Measurements from ENCODE around the gene TBXT. TPM values are rescaled to one million over a fixed set of nuclear protein-coding genes. Genes with fewer than 3 reads are reported as not detected.
"Not testable (repeated sequence)": the region's sequence is repeated elsewhere in the genome, so short reads cannot be mapped to it uniquely, and the experiment has no call there.

Gene TBXT
- polyA plus RNA-seq, 1 donor from 2014 or later, result not detected

- H3K27me3 Mint-ChIP-seq, result peaks cover 38% of the 10 kb centered on the region
- H3K4me3 Mint-ChIP-seq, result no peak overlapping the region
- H3K36me3 Mint-ChIP-seq, result peaks cover 2% of the 10 kb centered on the region
- H3K9me3 Mint-ChIP-seq, result no peaks in the 10 kb centered on the region
- H3K4me1 Mint-ChIP-seq, result peaks cover 0 to 9% (median 2%) of the 10 kb centered on the region in 3 donors
- no peak overlapping the region for H3K27ac Mint-ChIP-seq
Measured at GRCh38 chr6:166162599-166163342, 4.9 kb downstream of the TBXT start.

- Mint-ChIP-seq H3K9me3 (no peaks in the 10 kb centered on the region), H3K4me3 (no peak overlapping the region), H3K36me3 (peaks cover 2% of the 10 kb centered on the region), H3K4me1 (peaks cover 0 to 5% (median 0%) of the 10 kb centered on the region in 3 donors), H3K27ac (no peak overlapping the region), H3K27me3 (peaks cover 11% of the 10 kb centered on the region)
Measured at GRCh38 chr6:166157930-166158617, 9.6 kb downstream of the TBXT start.

GRCh38 chr6:166156942-166157341 is 10.7 kb downstream of the TBXT start:
- H3K9me3 Mint-ChIP-seq, result peaks cover 0 to under 1% (median 0%) of the 10 kb centered on the region in 3 donors
- peaks cover 11% of the 10 kb centered on the region for H3K27me3 Mint-ChIP-seq
- H3K4me1 Mint-ChIP-seq, result peaks cover 0 to 5% (median 0%) of the 10 kb centered on the region in 3 donors
- no peak overlapping the region for H3K4me3 Mint-ChIP-seq
- peaks cover 2% of the 10 kb centered on the region for H3K36me3 Mint-ChIP-seq
- no peak overlapping the region for H3K27ac Mint-ChIP-seq

- Mint-ChIP-seq H3K36me3 (peaks cover 1% of the 10 kb centered on the region), H3K4me3 (no peak overlapping the region), H3K4me1 (peaks cover 0 to 5% (median 0%) of the 10 kb centered on the region in 3 donors), H3K9me3 (peaks cover 0 to 12% (median 1%) of the 10 kb centered on the region in 3 donors), H3K27me3 (peaks cover 6% of the 10 kb centered on the region), H3K27ac (no peak overlapping the region)
Measured at GRCh38 chr6:166153966-166154365, 13.7 kb downstream of the TBXT start.

- H3K4me3 Mint-ChIP-seq, result no peak overlapping the region
- no peak overlapping the region for H3K27ac Mint-ChIP-seq
- H3K9me3 Mint-ChIP-seq, result peaks cover 0 to 12% (median 1%) of the 10 kb centered on the region in 3 donors
- peaks cover 1% of the 10 kb centered on the region for H3K36me3 Mint-ChIP-seq
- peaks cover 0 to 2% (median 0%) of the 10 kb centered on the region in 3 donors for H3K4me1 Mint-ChIP-seq
- H3K27me3 Mint-ChIP-seq, result peaks cover 7% of the 10 kb centered on the region
Measured at GRCh38 chr6:166152660-166153059, 15.0 kb downstream of the TBXT start.

- Mint-ChIP-seq H3K36me3 (peaks cover 1% of the 10 kb centered on the region), H3K27me3 (peaks cover 8% of the 10 kb centered on the region), H3K27ac (no peak overlapping the region), H3K4me3 (no peak overlapping the region), H3K4me1 (no peaks in the 10 kb centered on the region), H3K9me3 (peaks cover 0 to 12% (median 1%) of the 10 kb centered on the region in 3 donors)
Measured at GRCh38 chr6:166151798-166152197, 15.9 kb downstream of the TBXT start.

GRCh38 chr6:166145751-166146150 is 21.9 kb downstream of the TBXT start:
- H3K9me3 Mint-ChIP-seq, result peaks cover 0 to 3% (median 1%) of the 10 kb centered on the region in 3 donors
- H3K27ac Mint-ChIP-seq, result no peak overlapping the region
- H3K36me3 Mint-ChIP-seq, result no peaks in the 10 kb centered on the region
- peaks cover 2% of the 10 kb centered on the region for H3K27me3 Mint-ChIP-seq
- H3K4me1 Mint-ChIP-seq, result no peaks in the 10 kb centered on the region
- H3K4me3 Mint-ChIP-seq, result no peak overlapping the region

- no peaks in the 10 kb centered on the region for H3K4me1 Mint-ChIP-seq
- H3K4me3 Mint-ChIP-seq, result no peak overlapping the region
- no peaks in the 10 kb centered on the region for H3K9me3 Mint-ChIP-seq
- H3K27me3 Mint-ChIP-seq, result peaks cover 5% of the 10 kb centered on the region
- H3K27ac Mint-ChIP-seq, result no peak overlapping the region
- no peaks in the 10 kb centered on the region for H3K36me3 Mint-ChIP-seq
Measured at GRCh38 chr6:166143011-166143410, 24.6 kb downstream of the TBXT start.

- H3K4me3 Mint-ChIP-seq, result no peak overlapping the region
- peaks cover 4% of the 10 kb centered on the region for H3K27me3 Mint-ChIP-seq
- H3K36me3 Mint-ChIP-seq, result no peaks in the 10 kb centered on the region
- H3K4me1 Mint-ChIP-seq, result no peaks in the 10 kb centered on the region
- peaks cover 0 to 3% (median 0%) of the 10 kb centered on the region in 3 donors for H3K9me3 Mint-ChIP-seq
- H3K27ac Mint-ChIP-seq, result no peak overlapping the region
Measured at GRCh38 chr6:166127624-166128472, 39.8 kb downstream of the TBXT start.

- H3K4me1 Mint-ChIP-seq, H3K27me3 Mint-ChIP-seq, H3K36me3 Mint-ChIP-seq, H3K4me3 Mint-ChIP-seq, H3K9me3 Mint-ChIP-seq, H3K27ac Mint-ChIP-seq: not testable (repeated sequence)
Measured at GRCh38 chr6:166123115-166123514, 44.5 kb downstream of the TBXT start.

GRCh38 chr6:166121726-166122125 is 45.9 kb downstream of the TBXT start:
- peaks cover 5% of the 10 kb centered on the region for H3K27me3 Mint-ChIP-seq
- H3K9me3 Mint-ChIP-seq, result peaks cover 0 to 1% (median 0%) of the 10 kb centered on the region in 3 donors
- H3K4me3 Mint-ChIP-seq, result no peak overlapping the region
- H3K27ac Mint-ChIP-seq, result no peak overlapping the region
- H3K36me3 Mint-ChIP-seq, result no peaks in the 10 kb centered on the region
- no peaks in the 10 kb centered on the region for H3K4me1 Mint-ChIP-seq

- no peak overlapping the region for H3K4me3 Mint-ChIP-seq
- H3K27me3 Mint-ChIP-seq, result peaks cover 3% of the 10 kb centered on the region
- H3K9me3 Mint-ChIP-seq, result peaks cover 3 to 7% (median 4%) of the 10 kb centered on the region in 3 donors
- H3K27ac Mint-ChIP-seq, result no peak overlapping the region
- H3K4me1 Mint-ChIP-seq, result no peaks in the 10 kb centered on the region
- H3K36me3 Mint-ChIP-seq, result no peaks in the 10 kb centered on the region
Measured at GRCh38 chr6:166119116-166119911, 48.3 kb downstream of the TBXT start.

- H3K4me1 Mint-ChIP-seq, result no peaks in the 10 kb centered on the region
- peaks cover 2 to 7% (median 5%) of the 10 kb centered on the region in 3 donors for H3K9me3 Mint-ChIP-seq
- no peak overlapping the region for H3K4me3 Mint-ChIP-seq
- peaks cover 5% of the 10 kb centered on the region for H3K27me3 Mint-ChIP-seq
- H3K36me3 Mint-ChIP-seq, result no peaks in the 10 kb centered on the region
- H3K27ac Mint-ChIP-seq, result no peak overlapping the region
Measured at GRCh38 chr6:166115609-166116008, 52.0 kb downstream of the TBXT start.

- Mint-ChIP-seq H3K4me3 (no peak overlapping the region), H3K9me3 (peaks cover 5 to 13% (median 5%) of the 10 kb centered on the region in 3 donors), H3K27ac (no peak overlapping the region), H3K27me3 (peaks cover 6% of the 10 kb centered on the region), H3K36me3 (no peaks in the 10 kb centered on the region), H3K4me1 (no peaks in the 10 kb centered on the region)
Measured at GRCh38 chr6:166112580-166112979, 55.1 kb downstream of the TBXT start.

Measured in IgD-negative memory B cell (primary cell).